Measurements from ENCODE around the gene MBOAT1.

The MBOAT1 gene

GRCh38 chr6:20095436-20095835 lies 116.8 kb downstream of the MBOAT1 start:
- ATAC-seq: no peak
- TF ChIP-seq ZNF70 (CRISPR knock-in tag; IDR thresholded peaks at IDR 0.05): no peak

GRCh38 chr6:20092071-20092566 lies 120.2 kb downstream of the MBOAT1 start:
- peak; percentile 67 for ATAC-seq
- TF ChIP-seq POU6F1 (CRISPR knock-in tag; IDR thresholded peaks at IDR 0.05; ENCODE audit: borderline replicate concordance, low read depth): no peak

DNA sequence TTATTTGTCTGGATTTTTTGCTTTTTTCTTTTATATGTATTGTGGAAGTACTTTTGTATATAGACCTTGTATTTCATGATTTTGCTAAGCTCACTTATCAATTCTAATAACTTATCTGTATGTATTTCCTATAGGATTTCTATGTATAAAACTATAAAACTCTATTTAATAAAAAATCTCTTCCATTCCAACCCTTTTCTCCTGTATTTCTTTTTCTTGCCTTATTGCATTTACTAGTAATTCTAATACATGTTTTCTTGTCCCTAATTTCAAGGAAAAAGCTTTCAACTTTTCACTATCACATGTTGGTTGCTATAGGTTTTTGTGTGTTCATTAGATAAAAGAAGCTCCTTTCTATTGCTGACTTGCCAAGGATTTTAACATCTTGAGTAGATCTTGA lies 125.3 kb downstream of the MBOAT1 start:
- no peak for ATAC-seq
- TF ChIP-seq ZNF70 (CRISPR knock-in tag; IDR thresholded peaks at IDR 0.05) (no peak), OSR1 (CRISPR knock-in tag; IDR thresholded peaks at IDR 0.05) (no peak), CSDC2 (CRISPR knock-in tag; IDR thresholded peaks at IDR 0.05) (no peak), TSHZ2 (CRISPR knock-in tag; IDR thresholded peaks at IDR 0.05) (no peak), ESRRG (CRISPR knock-in tag; IDR thresholded peaks at IDR 0.05) (no peak)
- TF ChIP-seq, protein P1, sequence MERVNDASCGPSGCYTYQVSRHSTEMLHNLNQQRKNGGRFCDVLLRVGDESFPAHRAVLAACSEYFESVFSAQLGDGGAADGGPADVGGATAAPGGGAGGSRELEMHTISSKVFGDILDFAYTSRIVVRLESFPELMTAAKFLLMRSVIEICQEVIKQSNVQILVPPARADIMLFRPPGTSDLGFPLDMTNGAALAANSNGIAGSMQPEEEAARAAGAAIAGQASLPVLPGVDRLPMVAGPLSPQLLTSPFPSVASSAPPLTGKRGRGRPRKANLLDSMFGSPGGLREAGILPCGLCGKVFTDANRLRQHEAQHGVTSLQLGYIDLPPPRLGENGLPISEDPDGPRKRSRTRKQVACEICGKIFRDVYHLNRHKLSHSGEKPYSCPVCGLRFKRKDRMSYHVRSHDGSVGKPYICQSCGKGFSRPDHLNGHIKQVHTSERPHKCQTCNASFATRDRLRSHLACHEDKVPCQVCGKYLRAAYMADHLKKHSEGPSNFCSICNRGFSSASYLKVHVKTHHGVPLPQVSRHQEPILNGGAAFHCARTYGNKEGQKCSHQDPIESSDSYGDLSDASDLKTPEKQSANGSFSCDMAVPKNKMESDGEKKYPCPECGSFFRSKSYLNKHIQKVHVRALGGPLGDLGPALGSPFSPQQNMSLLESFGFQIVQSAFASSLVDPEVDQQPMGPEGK (CRISPR knock-in tag; IDR thresholded peaks at IDR 0.05; ENCODE audit: borderline replicate concordance): no peak

DNA sequence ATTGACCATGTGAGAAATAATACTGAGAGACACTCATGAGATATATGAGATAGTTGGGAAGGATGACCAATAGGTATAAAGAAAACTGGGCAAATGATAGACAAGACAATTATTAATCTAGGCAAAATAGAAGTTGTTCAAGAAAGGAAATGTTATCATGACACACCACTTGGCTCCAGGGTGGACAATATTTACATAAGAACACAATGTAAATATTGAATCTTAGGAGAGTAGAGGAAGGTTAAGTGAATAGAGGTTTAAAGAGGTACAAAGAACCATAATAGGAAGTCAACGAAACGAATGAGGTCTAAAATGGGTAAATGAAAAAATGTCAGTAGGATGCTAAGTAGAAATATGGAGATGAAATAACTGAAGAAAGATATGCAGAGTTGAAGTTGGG lies 126.5 kb downstream of the MBOAT1 start:
- no peak for ATAC-seq

More for the DNA sequence above, 126.5 kb downstream of the MBOAT1 start:
- no peak for TF ChIP-seq GLIS3 (CRISPR knock-in tag; IDR thresholded peaks at IDR 0.05)
- no peak for TF ChIP-seq ZC3H10 (CRISPR knock-in tag; IDR thresholded peaks at IDR 0.05)
- TF ChIP-seq ZNF70 (CRISPR knock-in tag; IDR thresholded peaks at IDR 0.05): no peak
- no peak for TF ChIP-seq ZFP3 (CRISPR knock-in tag; IDR thresholded peaks at IDR 0.05)
- TF ChIP-seq, protein P2, sequence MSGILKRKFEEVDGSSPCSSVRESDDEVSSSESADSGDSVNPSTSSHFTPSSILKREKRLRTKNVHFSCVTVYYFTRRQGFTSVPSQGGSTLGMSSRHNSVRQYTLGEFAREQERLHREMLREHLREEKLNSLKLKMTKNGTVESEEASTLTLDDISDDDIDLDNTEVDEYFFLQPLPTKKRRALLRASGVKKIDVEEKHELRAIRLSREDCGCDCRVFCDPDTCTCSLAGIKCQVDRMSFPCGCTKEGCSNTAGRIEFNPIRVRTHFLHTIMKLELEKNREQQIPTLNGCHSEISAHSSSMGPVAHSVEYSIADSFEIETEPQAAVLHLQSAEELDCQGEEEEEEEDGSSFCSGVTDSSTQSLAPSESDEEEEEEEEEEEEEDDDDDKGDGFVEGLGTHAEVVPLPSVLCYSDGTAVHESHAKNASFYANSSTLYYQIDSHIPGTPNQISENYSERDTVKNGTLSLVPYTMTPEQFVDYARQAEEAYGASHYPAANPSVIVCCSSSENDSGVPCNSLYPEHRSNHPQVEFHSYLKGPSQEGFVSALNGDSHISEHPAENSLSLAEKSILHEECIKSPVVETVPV (CRISPR knock-in tag; IDR thresholded peaks at IDR 0.05): no peak
- TF ChIP-seq ZFP30 (CRISPR knock-in tag; IDR thresholded peaks at IDR 0.05): no peak
- TF ChIP-seq BACH2 (CRISPR knock-in tag; IDR thresholded peaks at IDR 0.05; ENCODE audit: borderline replicate concordance): no peak
- no peak for TF ChIP-seq TOX (CRISPR knock-in tag; IDR thresholded peaks at IDR 0.05; ENCODE audit: borderline replicate concordance)
- no peak for TF ChIP-seq ARNTL (CRISPR knock-in tag; IDR thresholded peaks at IDR 0.05; ENCODE audit: borderline replicate concordance, low read depth)
- no peak for TF ChIP-seq SNAI2 (CRISPR knock-in tag; IDR thresholded peaks at IDR 0.05)
- TF ChIP-seq, protein P1 (CRISPR knock-in tag; IDR thresholded peaks at IDR 0.05; ENCODE audit: borderline replicate concordance): no peak
- no peak for TF ChIP-seq OSR1 (CRISPR knock-in tag; IDR thresholded peaks at IDR 0.05)
- TF ChIP-seq TSHZ2 (CRISPR knock-in tag; IDR thresholded peaks at IDR 0.05): no peak
- no peak for TF ChIP-seq TCF4 (CRISPR knock-in tag; IDR thresholded peaks at IDR 0.05; ENCODE audit: borderline replicate concordance)
- no peak for TF ChIP-seq PPARA (CRISPR knock-in tag; IDR thresholded peaks at IDR 0.05; ENCODE audit: borderline replicate concordance)

Measured in SK-N-SH treated with all-trans-retinoic acid at 6 μM for 48 hours (cell line).